ENCODE results near the gene SOWAHC. TPM values are rescaled to one million over a fixed set of nuclear protein-coding genes. Genes with fewer than 3 reads are reported as not detected.

The SOWAHC gene
- total RNA-seq, 1 experiment from 2014 or later: 13.1 TPM

DNA sequence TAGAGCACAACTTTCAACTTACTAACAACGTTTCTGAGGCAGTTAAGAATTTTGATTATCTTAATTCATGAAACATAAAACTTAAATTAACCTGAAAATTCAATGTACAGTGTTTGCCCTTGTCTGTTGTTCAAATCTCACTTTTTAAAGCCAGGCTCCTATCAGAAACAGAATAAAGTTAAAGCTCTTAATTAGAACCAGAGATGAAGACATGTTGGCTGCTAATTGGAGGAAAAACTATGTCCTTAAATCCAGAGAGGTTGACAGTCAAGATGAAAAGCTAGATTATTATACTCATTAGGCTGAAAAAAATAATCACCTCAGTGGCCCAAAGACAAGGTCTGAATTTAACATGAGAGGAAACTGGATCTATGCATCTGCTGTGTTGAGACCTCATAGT is 52.3 kb downstream of the SOWAHC start:
- no peaks in the 10 kb centered on the region for H3K27me3 ChIP-seq (replicated peaks; ENCODE audit: insufficient read depth, low read depth, low read length, poor library complexity)
- no peaks in the 10 kb centered on the region for H3K4me1 ChIP-seq (ENCODE audit: insufficient read depth, low read length, poor library complexity, severe bottlenecking)
- no TSS peak for BruUV-seq (replicated peaks)
- no peak overlapping the region for H3K4me3 ChIP-seq (ENCODE audit: low read depth, low read length, poor library complexity, severe bottlenecking)
- no peaks in the 10 kb centered on the region for H3K36me3 ChIP-seq (ENCODE audit: insufficient read depth, low read length, poor library complexity, severe bottlenecking)
- DNase-seq (ENCODE audit: low spot score): no peak
- CTCF ChIA-PET: no interaction called here
- POLR2A ChIA-PET (ENCODE audit: low non-redundant PET): no interaction called here
- intact Hi-C loops (cut with micrococcal nuclease; ENCODE audit: unreplicated experiment): no loop called here
- H3K27ac ChIP-seq (ENCODE audit: low read depth, low read length, poor library complexity, severe bottlenecking): no peak overlapping the region
- H3K9me3 ChIP-seq (ENCODE audit: low read depth, low read length, poor library complexity, severe bottlenecking): no peaks in the 10 kb centered on the region
- no peak for TF ChIP-seq EZH2 (IDR thresholded peaks at IDR 0.05; ENCODE audit: borderline replicate concordance, low read depth, low read length, poor library complexity, severe bottlenecking)
- TF ChIP-seq, protein P1, sequence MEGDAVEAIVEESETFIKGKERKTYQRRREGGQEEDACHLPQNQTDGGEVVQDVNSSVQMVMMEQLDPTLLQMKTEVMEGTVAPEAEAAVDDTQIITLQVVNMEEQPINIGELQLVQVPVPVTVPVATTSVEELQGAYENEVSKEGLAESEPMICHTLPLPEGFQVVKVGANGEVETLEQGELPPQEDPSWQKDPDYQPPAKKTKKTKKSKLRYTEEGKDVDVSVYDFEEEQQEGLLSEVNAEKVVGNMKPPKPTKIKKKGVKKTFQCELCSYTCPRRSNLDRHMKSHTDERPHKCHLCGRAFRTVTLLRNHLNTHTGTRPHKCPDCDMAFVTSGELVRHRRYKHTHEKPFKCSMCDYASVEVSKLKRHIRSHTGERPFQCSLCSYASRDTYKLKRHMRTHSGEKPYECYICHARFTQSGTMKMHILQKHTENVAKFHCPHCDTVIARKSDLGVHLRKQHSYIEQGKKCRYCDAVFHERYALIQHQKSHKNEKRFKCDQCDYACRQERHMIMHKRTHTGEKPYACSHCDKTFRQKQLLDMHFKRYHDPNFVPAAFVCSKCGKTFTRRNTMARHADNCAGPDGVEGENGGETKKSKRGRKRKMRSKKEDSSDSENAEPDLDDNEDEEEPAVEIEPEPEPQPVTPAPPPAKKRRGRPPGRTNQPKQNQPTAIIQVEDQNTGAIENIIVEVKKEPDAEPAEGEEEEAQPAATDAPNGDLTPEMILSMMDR (conservative IDR thresholded peaks at IDR 0.05; ENCODE audit: low read depth, low read length): no peak

Other genes starting within 250 kb of the SOWAHC start
- 106 and 118 TPM in 2 replicates for gene SEPTIN10, start 398 bp upstream of the SOWAHC start, total RNA-seq (2021)
- gene RGPD5, start 179.9 kb downstream of the SOWAHC start, total RNA-seq (2021): 45.6 and 68.8 TPM in 2 replicates

All from A673 (cell line).